Memory B cell (primary cell): ENCODE results near the gene DDX49.

ENCODE experiments used
- ATAC-seq: fragments of 150-1000 bp; cut with Tn5 transposase; 2 replicates; pipeline ENCODE4 v1.10.0; 2021; ENCODE audit warnings: low read depth, mild to moderate bottlenecking, moderate library complexity
- DNase-seq, 2 donors: peaks; one replicate each; pipeline ENCODE4 v3.0.0; 2022; ENCODE audit warnings: low spot score in 2 of 2
- H3K27ac Mint-ChIP-seq: one replicate; pipeline ENCODE4 v1.8.0; 2022; ENCODE audit warnings: mild to moderate bottlenecking, moderate library complexity, mixed read lengths
- H3K27me3 Mint-ChIP-seq: one replicate; pipeline ENCODE4 v1.8.0; 2022; ENCODE audit warnings: mixed read lengths
- H3K36me3 Mint-ChIP-seq: one replicate; pipeline ENCODE4 v1.8.0; 2022; ENCODE audit warnings: mild to moderate bottlenecking, mixed read lengths
- H3K4me1 Mint-ChIP-seq: one replicate; pipeline ENCODE4 v1.8.0; 2022; ENCODE audit warnings: mixed read lengths
- H3K4me3 Mint-ChIP-seq: one replicate; pipeline ENCODE4 v1.8.0; 2022; ENCODE audit warnings: mild to moderate bottlenecking, moderate library complexity, mixed read lengths
- H3K9me3 Mint-ChIP-seq: one replicate; pipeline ENCODE4 v1.8.0; 2022; ENCODE audit warnings: mixed read lengths

DDX49 gene

DNA sequence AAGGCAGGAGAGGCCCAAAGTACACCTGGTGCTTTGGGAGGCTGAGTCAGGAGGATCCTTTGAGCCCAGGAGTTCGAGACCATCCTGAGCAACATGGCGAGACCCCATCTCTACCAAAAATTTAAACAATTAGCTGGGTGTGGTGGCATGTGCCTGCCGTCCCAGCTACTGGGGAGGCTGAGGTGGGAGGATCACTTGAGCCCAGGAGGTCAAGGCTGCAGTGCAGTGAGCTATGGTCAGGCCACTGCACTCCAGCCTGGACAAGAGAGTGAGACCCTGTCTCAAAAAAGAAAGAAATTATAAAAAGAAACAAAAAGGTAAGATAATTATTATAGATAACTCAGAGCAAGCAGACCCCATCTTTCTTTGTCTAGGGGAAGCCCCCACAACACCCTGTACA, 19.6 kb downstream of the DDX49 start:
- Mint-ChIP-seq H3K27ac (no peak overlapping the region), H3K4me1 (peaks cover 25% of the 10 kb centered on the region), H3K9me3 (no peaks in the 10 kb centered on the region), H3K36me3 (peaks cover 2% of the 10 kb centered on the region), H3K4me3 (peak overlapping the region; percentile 64), H3K27me3 (peaks cover 3% of the 10 kb centered on the region)
- DNase-seq (no peak), ATAC-seq (no peak)

GRCh38 chr19:18939922-18940768, 20.6 kb downstream of the DDX49 start:
- ATAC-seq = peak; percentile 5
- Mint-ChIP-seq H3K36me3 (peaks cover 2% of the 10 kb centered on the region), H3K4me3 (peak overlapping the region; percentile 84), H3K27me3 (peaks cover 3% of the 10 kb centered on the region), H3K4me1 (peaks cover 30% of the 10 kb centered on the region), H3K9me3 (no peaks in the 10 kb centered on the region), H3K27ac (peak overlapping the region; percentile 70)
- no peak for DNase-seq

DNA sequence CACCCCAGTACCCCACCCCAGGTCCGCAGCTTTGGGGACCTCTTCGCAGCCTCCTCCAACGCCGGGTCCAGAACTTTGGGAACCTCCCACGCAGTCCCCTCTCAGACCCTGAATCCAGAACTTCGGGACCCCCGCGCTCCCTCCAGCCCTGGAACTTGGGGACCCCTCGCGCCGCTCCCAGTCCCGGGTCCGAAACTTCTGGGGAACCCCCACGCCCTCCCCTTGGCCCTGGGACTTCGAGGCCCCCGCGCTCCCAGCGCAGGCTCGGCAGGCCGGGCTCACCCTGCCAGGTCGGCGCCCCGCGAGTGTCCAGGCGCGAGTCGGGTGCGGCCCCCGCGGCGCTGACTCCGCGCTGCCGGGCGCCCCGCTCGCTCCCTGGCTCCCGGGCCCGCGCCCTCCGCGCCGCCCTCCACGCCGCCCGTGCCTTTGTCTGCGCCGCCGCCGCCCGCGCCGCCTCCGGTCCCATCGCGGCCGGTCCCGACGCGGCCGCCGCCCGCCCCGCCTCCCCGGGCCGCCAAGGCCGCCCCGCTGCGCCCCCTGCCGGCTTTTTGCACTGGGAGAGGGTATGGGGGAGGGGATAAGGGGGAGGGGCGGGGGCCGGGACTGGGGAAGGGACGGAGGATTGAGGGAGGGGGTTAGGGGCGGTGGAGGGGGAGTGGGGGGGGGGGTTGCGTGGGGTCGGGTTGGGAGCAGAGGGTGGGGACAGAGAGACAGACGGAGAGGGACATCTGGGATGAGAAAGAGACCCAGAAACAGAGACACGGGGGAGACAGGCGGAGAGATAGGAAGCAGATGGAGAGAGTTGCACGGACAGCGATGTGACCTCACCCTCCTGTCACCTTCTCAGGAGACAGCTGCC, 21.5 kb downstream of the DDX49 start, which contains the start of gene HOMER3:
HOMER3 (minus strand) TSS at position 449 of the 859 bp plus-strand sequence. CDS start 2,235 bp downstream, outside the sequence.
- DNase-seq (peak; percentile 79), ATAC-seq (peak; percentile 93)
- H3K4me1 Mint-ChIP-seq = peaks cover 31% of the 10 kb centered on the region
- peak within 1 kb of the TSS; percentile 70 for H3K27ac Mint-ChIP-seq
- H3K4me3 Mint-ChIP-seq = peak within 1 kb of the TSS; percentile 84
- H3K27me3 Mint-ChIP-seq = peaks cover 3% of the 10 kb centered on the region
- no peaks in the 10 kb centered on the region for H3K9me3 Mint-ChIP-seq
- peaks cover 2% of the 10 kb centered on the region for H3K36me3 Mint-ChIP-seq

GRCh38 chr19:18941628-18942354, 22.3 kb downstream of the DDX49 start:
- Mint-ChIP-seq H3K4me3 (peak overlapping the region; percentile 81), H3K27me3 (peaks cover 3% of the 10 kb centered on the region), H3K36me3 (peaks cover 2% of the 10 kb centered on the region), H3K4me1 (peaks cover 36% of the 10 kb centered on the region), H3K9me3 (no peaks in the 10 kb centered on the region), H3K27ac (peak overlapping the region; percentile 60)
- no peak for ATAC-seq
- DNase-seq = no peak

DNA sequence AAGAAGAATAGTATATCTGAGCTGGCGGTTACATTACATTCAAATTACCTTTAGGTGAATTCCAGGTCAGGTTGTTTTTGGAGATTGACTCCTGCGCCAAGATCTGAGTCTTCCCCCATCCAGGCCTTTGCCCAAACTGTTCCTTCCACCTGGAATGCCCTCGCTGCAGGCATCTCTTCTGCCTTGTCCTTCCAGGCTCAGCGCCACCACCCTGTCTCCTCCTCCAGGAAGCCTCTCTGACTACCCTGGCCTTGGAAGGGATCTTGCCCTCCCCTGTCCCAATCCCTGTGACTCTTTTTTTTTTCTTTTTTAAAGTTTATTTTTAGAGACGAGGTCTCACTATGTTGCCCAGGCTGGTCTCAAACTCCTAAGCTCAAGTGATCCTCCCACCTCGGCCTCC, 23.2 kb downstream of the DDX49 start:
- Mint-ChIP-seq H3K9me3 (no peaks in the 10 kb centered on the region), H3K36me3 (no peaks in the 10 kb centered on the region), H3K4me3 (peak overlapping the region; percentile 81), H3K4me1 (peaks cover 39% of the 10 kb centered on the region), H3K27ac (no peak overlapping the region), H3K27me3 (peaks cover 3% of the 10 kb centered on the region)
- DNase-seq = no peak
- ATAC-seq = no peak

GRCh38 chr19:18943465-18943864, 23.9 kb downstream of the DDX49 start:
- ATAC-seq (no peak), DNase-seq (no peak)
- Mint-ChIP-seq H3K27me3 (peaks cover 4% of the 10 kb centered on the region), H3K4me1 (peaks cover 44% of the 10 kb centered on the region), H3K9me3 (no peaks in the 10 kb centered on the region), H3K27ac (no peak overlapping the region), H3K36me3 (no peaks in the 10 kb centered on the region), H3K4me3 (no peak overlapping the region)

- no peak overlapping the region for H3K4me3 Mint-ChIP-seq
- DNase-seq = no peak
- H3K9me3 Mint-ChIP-seq = no peaks in the 10 kb centered on the region
Measured at GRCh38 chr19:18945297-18945696, 25.8 kb downstream of the DDX49 start.

GRCh38 chr19:18946335-18946734, 26.8 kb downstream of the DDX49 start:
- ATAC-seq (peak; percentile 3), DNase-seq (no peak)
- Mint-ChIP-seq H3K4me1 (peaks cover 31% of the 10 kb centered on the region), H3K27me3 (peaks cover 1% of the 10 kb centered on the region), H3K9me3 (no peaks in the 10 kb centered on the region), H3K27ac (peak overlapping the region; percentile 94), H3K36me3 (no peaks in the 10 kb centered on the region), H3K4me3 (no peak overlapping the region)

More at GRCh38 chr19:18945297-18945696, 25.8 kb downstream of the DDX49 start:
- H3K27me3 Mint-ChIP-seq = peaks cover 1% of the 10 kb centered on the region
- no peak overlapping the region for H3K27ac Mint-ChIP-seq
- no peak for ATAC-seq
- no peaks in the 10 kb centered on the region for H3K36me3 Mint-ChIP-seq
- peaks cover 35% of the 10 kb centered on the region for H3K4me1 Mint-ChIP-seq

GRCh38 chr19:18946918-18947317, 27.4 kb downstream of the DDX49 start:
- Mint-ChIP-seq H3K36me3 (no peaks in the 10 kb centered on the region), H3K27ac (peak overlapping the region; percentile 94), H3K4me3 (peak overlapping the region; percentile 74), H3K27me3 (peaks cover 1% of the 10 kb centered on the region), H3K9me3 (no peaks in the 10 kb centered on the region), H3K4me1 (peaks cover 29% of the 10 kb centered on the region)
- DNase-seq = peak in 1 of 2 donors; percentile 40
- peak; percentile 91 for ATAC-seq

DNA sequence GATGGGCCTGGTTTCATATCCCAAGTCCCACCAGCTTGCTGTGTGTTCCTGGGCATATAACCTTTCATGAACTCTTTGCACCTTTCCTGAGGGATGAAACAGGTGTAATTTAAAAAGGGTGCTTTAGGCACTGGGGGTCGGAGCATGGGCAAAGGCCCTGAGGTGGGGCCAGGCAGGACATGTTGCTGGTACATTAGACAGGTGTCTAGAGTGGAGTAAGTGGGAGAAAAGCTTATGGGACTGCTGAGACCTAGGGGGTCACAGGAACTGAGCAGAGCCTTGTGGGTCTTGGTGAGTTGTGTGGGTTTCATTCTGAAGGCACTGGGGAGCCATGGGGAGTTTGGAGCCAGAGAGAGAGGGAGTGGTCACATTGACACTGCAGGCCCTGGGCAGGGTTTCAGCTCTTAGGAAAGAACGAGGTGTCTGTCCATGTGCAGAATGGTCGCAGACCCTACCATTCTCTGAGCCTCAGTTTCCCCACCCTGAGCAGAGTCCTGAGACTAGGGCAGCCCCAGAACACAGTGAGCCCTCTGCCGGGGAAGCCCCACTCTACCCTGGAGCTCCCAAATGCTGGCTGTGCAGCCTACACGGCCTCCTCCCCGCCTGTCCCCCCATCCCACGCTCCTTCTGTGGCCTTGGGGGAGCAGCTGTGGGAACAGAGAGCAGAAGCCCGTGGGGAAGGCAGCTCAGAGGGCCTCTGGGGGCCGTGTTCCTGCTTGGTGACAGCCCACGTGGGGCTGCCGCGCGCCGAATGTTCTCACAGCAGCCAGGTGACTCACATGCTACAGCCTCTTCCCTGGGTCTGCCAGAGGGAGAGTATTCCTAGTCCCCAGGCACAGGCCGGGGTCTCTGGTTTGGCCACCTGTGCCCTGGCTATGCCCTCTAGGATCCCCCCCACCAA, 28.8 kb downstream of the DDX49 start:
- Mint-ChIP-seq H3K27ac (peak overlapping the region; percentile 69), H3K4me3 (no peak overlapping the region), H3K36me3 (no peaks in the 10 kb centered on the region), H3K4me1 (peaks cover 23% of the 10 kb centered on the region), H3K27me3 (peaks cover 1% of the 10 kb centered on the region), H3K9me3 (no peaks in the 10 kb centered on the region)
- DNase-seq (no peak), ATAC-seq (no peak)

GRCh38 chr19:18948976-18949356, 29.5 kb downstream of the DDX49 start:
- peaks cover 23% of the 10 kb centered on the region for H3K4me1 Mint-ChIP-seq
- H3K36me3 Mint-ChIP-seq = no peaks in the 10 kb centered on the region
- H3K4me3 Mint-ChIP-seq = no peak overlapping the region
- DNase-seq (no peak), ATAC-seq (no peak)
- peaks cover 1% of the 10 kb centered on the region for H3K27me3 Mint-ChIP-seq
- H3K9me3 Mint-ChIP-seq = no peaks in the 10 kb centered on the region
- no peak overlapping the region for H3K27ac Mint-ChIP-seq

DNA sequence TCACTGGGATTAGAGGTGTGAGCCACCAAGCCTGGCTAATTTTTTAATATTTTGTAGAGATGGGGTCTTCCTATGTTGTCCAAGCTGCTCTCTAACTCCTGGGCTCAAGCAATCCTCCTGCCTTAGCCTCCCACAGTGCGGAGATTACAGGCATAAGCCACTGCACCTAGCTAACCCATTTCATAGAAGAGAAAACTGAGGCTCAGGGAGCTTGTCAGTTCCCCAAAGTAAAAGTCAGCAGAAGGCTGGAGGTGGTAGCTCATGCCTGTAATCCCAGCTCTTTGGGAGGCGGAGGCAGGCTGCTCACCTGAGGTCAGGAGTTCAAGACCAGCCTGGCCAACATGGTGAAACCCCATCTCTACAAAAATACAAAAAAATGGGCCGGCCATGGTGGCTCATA, 30.3 kb downstream of the DDX49 start:
- peaks cover 2% of the 10 kb centered on the region for H3K27me3 Mint-ChIP-seq
- DNase-seq (no peak), ATAC-seq (no peak)
- no peak overlapping the region for H3K27ac Mint-ChIP-seq
- peaks cover 5% of the 10 kb centered on the region for H3K9me3 Mint-ChIP-seq
- peaks cover under 1% of the 10 kb centered on the region for H3K36me3 Mint-ChIP-seq
- peaks cover 21% of the 10 kb centered on the region for H3K4me1 Mint-ChIP-seq
- no peak overlapping the region for H3K4me3 Mint-ChIP-seq

- peaks cover 17% of the 10 kb centered on the region for H3K4me1 Mint-ChIP-seq
- peaks cover 4% of the 10 kb centered on the region for H3K27me3 Mint-ChIP-seq
- no peak overlapping the region for H3K27ac Mint-ChIP-seq
- no peak for ATAC-seq
- H3K36me3 Mint-ChIP-seq = peaks cover 2% of the 10 kb centered on the region
- H3K9me3 Mint-ChIP-seq = peaks cover 9% of the 10 kb centered on the region
- H3K4me3 Mint-ChIP-seq = no peak overlapping the region
- no peak for DNase-seq
Measured at GRCh38 chr19:18951721-18952281, 32.3 kb downstream of the DDX49 start.
